Suprapubic skin (tissue), 4 donors: Measurements from ENCODE around the gene SPAG16.

Experiments used
- CTCF ChIP-seq, 2 donors: fragments of 200-600 bp in 1 of 2; fragments of 450-650 bp in 1 of 2; sonication (generic) in 1 of 2; IDR thresholded peaks; one replicate each; pipeline ENCODE4 v1.5.1; 2016 to 2019; ENCODE audit warnings: antibody characterized with exemption in 2 of 2, mild to moderate bottlenecking in 1 of 2, moderate library complexity in 1 of 2
- EP300 ChIP-seq: sonication (generic); formaldehyde crosslinking; IDR thresholded peaks from one replicate; pipeline ENCODE4 v1.6.1; 2017; ENCODE audit warnings: antibody characterized with exemption
- POLR2A ChIP-seq, 2 donors: fragments of 450-650 bp; IDR thresholded peaks; one replicate each; pipeline ENCODE4 v1.6.1; 2017; ENCODE audit warnings: antibody characterized with exemption in 2 of 2, mild to moderate bottlenecking in 2 of 2, moderate library complexity in 2 of 2
- POLR2AphosphoS5 ChIP-seq, 3 donors: sonication (generic); formaldehyde crosslinking; IDR thresholded peaks; one replicate each; pipeline ENCODE4 v1.6.1; 2017; ENCODE audit warnings: antibody characterized with exemption in 3 of 3

- TF ChIP-seq POLR2A (IDR thresholded peaks at IDR 0.05) (no peak), CTCF (IDR thresholded peaks at IDR 0.05) (no peak), EP300 (no peak), POLR2AphosphoS5 (IDR thresholded peaks at IDR 0.05) (no peak)
Observed at GRCh38 chr2:213411582-213412289, 127.5 kb downstream of the SPAG16 start.
